Germinal center (tissue), 1 donor: ENCODE data around the gene CCR5AS.
"Not testable (repeated sequence)": the region's sequence is repeated elsewhere in the genome, so short reads cannot be mapped to it uniquely, and the experiment has no call there.

Source experiments
- DNase-seq: peaks from one replicate; pipeline ENCODE4 v3.0.0; 2012; ENCODE audit warnings: mixed read lengths, low spot score

CCR5AS gene

GRCh38 chr3:46429250-46429649 is 22.4 kb upstream of the CCR5AS start:
- DNase-seq: no peak

- DNase-seq: no peak
Observed at GRCh38 chr3:46427916-46428833, 21.3 kb upstream of the CCR5AS start.

DNA sequence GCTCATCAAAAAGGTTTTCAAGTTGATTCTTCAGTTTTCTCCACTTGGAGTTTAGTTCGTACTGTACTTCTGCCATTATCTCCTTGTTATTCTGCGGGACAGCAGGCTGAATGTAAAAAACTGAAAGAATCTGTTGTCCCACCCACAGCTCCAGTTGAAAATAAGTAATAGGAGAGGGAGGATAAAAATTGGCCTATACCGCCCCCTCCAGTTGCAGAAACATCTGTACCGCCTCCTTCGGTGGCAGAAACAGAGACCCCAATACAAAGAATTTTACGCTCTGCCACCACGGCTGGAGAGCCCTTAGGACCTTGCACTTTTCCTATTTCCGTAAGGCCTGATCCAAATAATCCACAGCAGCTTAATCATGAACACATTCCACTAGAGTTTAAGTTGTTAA is 20.5 kb upstream of the CCR5AS start:
- DNase-seq: not testable (repeated sequence)

GRCh38 chr3:46426476-46426875 is 19.6 kb upstream of the CCR5AS start:
- DNase-seq: not testable (repeated sequence)

DNA sequence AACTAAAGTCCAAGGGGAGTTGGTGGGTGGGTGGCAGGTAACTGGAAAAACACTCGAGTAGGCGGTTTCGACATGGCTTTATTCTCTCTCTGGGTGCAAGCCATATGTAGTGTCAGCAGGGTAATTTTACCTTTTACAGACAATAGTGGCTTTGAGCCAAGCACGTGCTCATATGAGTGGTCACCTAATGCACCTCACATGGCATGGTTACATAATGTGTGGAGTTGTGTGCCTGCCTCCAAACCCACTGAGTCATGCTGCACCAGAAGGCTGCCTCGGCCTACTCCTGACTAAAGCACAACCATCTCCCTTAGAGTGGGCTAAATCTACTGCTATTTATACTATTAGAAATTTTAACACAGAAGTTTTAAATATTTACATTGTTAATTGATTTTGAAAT is 16.7 kb upstream of the CCR5AS start:
- no peak for DNase-seq

- no peak for DNase-seq
Observed at GRCh38 chr3:46422617-46423016, 15.8 kb upstream of the CCR5AS start.

- DNase-seq: no peak
Observed at GRCh38 chr3:46420931-46421330, 14.1 kb upstream of the CCR5AS start.

DNA sequence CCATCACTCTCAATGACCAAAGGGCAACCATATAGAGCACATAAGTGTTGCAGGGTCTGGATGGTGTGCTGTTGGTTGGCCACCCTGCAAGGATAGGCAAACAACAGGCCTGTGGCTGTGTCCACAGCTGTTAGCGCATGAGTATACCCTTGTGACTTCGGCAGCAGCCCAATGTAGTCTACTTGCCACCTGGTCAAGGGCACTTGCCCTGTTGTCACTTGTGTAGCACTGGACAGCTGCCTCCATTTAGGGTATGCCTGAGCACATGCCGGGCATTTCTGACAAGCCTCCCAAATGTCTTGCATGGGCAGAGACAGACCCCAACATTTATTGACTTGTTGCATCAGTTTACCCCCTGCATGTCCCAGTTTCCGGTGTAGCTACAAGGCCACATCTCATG is 12.9 kb upstream of the CCR5AS start:
- no peak for DNase-seq

GRCh38 chr3:46417841-46418611 is 11.2 kb upstream of the CCR5AS start:
- no peak for DNase-seq

GRCh38 chr3:46416811-46417510 is 10.1 kb upstream of the CCR5AS start:
- DNase-seq: no peak

GRCh38 chr3:46416125-46416810 is 9.4 kb upstream of the CCR5AS start:
- DNase-seq: no peak

DNA sequence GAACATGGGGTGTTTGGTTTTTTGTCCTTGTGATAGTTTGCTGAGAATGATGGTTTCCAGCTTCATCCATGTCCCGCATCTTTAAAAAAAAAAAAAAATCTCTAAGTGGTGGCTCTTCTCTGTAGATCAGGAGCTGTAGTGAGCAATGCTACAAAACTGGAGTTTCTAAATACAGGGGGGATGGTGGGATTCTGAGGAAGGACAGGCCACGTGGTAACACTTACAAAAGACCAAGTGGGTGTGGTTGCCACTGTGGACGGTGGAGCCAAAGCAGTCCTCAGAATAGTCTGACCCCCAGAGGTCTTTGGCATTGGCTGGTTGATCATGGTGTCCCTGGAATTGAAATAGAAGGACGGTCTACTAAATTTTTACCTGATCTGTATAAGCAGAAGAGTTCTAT is 7.9 kb upstream of the CCR5AS start:
- DNase-seq: no peak

- no peak for DNase-seq
Observed at GRCh38 chr3:46413951-46414350, 7.1 kb upstream of the CCR5AS start.

DNA sequence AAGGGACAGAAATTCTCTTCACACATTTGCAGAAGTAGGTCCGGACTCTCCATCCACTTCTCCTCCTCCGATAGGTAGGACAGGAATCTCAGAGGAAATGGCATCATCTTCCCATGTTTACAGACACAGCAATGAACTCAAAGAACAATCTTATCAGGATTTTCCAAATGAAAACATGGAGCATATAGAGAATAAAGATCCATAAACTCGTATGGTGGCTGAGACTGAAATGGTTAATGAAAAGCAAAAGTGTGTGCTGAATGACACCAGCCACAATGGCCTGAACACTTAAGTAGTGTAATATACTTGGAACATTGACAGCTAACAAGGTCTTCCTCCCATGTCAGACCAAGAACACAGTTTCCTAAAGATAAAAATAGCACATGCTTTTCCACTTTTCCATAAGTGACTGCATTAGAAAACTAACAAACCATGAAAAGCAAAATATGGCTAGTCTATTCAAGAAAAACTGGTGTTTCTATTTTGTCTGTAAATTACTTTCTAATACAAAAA is 6.0 kb upstream of the CCR5AS start:
- no peak for DNase-seq

- DNase-seq: no peak
Observed at GRCh38 chr3:46411271-46411670, 4.4 kb upstream of the CCR5AS start.

- no peak for DNase-seq
Observed at GRCh38 chr3:46410669-46411068, 3.8 kb upstream of the CCR5AS start.

- no peak for DNase-seq
Observed at GRCh38 chr3:46409739-46410489, 3.0 kb upstream of the CCR5AS start.

DNA sequence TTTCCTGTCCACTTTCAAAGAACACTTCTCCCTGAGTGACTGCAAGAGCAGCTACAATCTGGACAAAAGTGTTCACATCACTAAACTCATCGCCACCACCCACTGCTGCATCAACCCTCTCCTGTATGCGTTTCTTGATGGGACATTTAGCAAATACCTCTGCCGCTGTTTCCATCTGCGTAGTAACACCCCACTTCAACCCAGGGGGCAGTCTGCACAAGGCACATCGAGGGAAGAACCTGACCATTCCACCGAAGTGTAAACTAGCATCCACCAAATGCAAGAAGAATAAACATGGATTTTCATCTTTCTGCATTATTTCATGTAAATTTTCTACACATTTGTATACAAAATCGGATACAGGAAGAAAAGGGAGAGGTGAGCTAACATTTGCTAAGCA is 2.0 kb upstream of the CCR5AS start:
- no peak for DNase-seq

DNA sequence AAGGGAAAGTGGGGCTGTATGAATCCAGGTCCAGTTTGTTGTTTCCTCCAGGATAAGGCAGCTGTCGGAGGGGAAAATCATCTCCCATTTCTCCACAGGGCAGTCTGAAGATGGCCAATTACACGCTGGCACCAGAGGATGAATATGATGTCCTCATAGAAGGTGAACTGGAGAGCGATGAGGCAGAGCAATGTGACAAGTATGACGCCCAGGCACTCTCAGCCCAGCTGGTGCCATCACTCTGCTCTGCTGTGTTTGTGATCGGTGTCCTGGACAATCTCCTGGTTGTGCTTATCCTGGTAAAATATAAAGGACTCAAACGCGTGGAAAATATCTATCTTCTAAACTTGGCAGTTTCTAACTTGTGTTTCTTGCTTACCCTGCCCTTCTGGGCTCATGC is 1.1 kb upstream of the CCR5AS start:
- DNase-seq: no peak

DNA sequence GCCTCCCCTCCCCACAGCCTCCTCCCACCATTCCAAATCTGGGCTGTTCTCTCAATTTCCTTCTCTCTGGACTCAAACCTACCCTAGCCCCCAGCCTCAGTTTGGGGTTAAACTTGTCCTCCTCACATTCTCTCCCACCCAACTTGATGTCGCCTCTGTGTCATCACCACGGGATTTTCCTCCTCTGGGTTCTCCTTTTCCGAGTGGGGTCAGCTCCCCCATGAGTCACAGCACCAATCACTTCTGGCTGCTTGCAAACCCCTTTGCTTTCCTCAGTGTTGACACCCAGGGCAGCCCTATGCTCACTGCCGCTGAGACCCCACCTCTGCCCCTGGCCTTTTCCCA is 451 bp downstream of the CCR5AS start:
- no peak for DNase-seq
